Measurements from ENCODE around the gene ASB13. TPM values are rescaled to one million over a fixed set of nuclear protein-coding genes. Genes with fewer than 3 reads are reported as not detected.

The ASB13 gene
- polyA plus RNA-seq, 3 donors = 13.3 to 44.1 (median 37.8) TPM

DNA sequence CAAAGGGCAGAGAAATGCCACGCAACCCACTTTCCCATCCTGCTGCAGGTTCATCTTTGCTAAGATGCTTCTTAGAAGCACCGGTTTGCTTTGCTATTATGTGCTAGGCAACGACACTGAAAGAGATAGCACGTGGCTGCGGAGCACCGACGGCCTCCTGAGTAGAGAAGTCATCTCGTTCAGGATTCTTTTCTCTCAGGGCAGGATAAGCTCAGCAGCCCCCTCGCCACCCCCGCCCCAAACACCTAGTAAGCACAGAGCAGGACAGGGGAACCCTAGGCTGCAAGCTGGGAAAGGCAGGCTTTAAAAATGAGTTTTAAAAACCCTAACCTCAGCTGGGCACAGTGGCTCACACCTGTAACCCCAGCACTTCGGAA, 15.0 kb downstream of the ASB13 start:
- WGBS (ENCODE audit: insufficient coverage) = 100% methylated on average over 5 of the region's 11 CpGs
- H3K36me3 Mint-ChIP-seq = peaks cover 53 to 80% of the 10 kb centered on the region in 2 donors
- peaks cover 0 to 3% (median 0%) of the 10 kb centered on the region in 7 donors for H3K9me3 Mint-ChIP-seq
- H3K27me3 Mint-ChIP-seq (ENCODE audit: low read depth in 3 of 3) = peaks cover 0 to 2% (median 1%) of the 10 kb centered on the region in 3 donors
- TF ChIP-seq, protein P1, sequence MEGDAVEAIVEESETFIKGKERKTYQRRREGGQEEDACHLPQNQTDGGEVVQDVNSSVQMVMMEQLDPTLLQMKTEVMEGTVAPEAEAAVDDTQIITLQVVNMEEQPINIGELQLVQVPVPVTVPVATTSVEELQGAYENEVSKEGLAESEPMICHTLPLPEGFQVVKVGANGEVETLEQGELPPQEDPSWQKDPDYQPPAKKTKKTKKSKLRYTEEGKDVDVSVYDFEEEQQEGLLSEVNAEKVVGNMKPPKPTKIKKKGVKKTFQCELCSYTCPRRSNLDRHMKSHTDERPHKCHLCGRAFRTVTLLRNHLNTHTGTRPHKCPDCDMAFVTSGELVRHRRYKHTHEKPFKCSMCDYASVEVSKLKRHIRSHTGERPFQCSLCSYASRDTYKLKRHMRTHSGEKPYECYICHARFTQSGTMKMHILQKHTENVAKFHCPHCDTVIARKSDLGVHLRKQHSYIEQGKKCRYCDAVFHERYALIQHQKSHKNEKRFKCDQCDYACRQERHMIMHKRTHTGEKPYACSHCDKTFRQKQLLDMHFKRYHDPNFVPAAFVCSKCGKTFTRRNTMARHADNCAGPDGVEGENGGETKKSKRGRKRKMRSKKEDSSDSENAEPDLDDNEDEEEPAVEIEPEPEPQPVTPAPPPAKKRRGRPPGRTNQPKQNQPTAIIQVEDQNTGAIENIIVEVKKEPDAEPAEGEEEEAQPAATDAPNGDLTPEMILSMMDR (IDR thresholded peaks at IDR 0.05) = no peak
- no peak overlapping the region for H3K4me3 Mint-ChIP-seq
- Histone ChIP-seq H3K79me2 (ENCODE audit: insufficient read depth, low read length) (peaks cover under 1% of the 10 kb centered on the region), H3K4me2 (replicated peaks; ENCODE audit: extremely low read depth, low read length, poor library complexity, severe bottlenecking) (no peak overlapping the region), H3K27me3 (ENCODE audit: control insufficient read depth in 2 of 2, insufficient read depth in 2 of 2, low read length in 2 of 2) (no peaks in the 10 kb centered on the region), H4K20me1 (ENCODE audit: insufficient read depth, low read length) (peaks cover 7% of the 10 kb centered on the region), H2AFZ (ENCODE audit: insufficient read depth, low read depth, low read length, poor library complexity, severe bottlenecking) (no peak overlapping the region), H3K4me3 (replicated peaks in 1 of 3; ENCODE audit: low read depth in 2 of 3, low read length in 3 of 3) (no peak overlapping the region), H3K9me3 (replicated peaks in 1 of 2; ENCODE audit: control insufficient read depth in 1 of 2, insufficient read depth in 1 of 2, low read length in 2 of 2) (no peaks in the 10 kb centered on the region), H3K4me1 (ENCODE audit: control insufficient read depth in 1 of 2, insufficient read depth in 2 of 2, low read length in 2 of 2) (no peaks in the 10 kb centered on the region), H3K27ac (ENCODE audit: low read depth in 1 of 2, low read length in 2 of 2) (no peak overlapping the region), H3K36me3 (replicated peaks in 1 of 2; ENCODE audit: control insufficient read depth in 1 of 2, insufficient read depth in 2 of 2, low read length in 2 of 2) (peaks cover 45 to 79% of the 10 kb centered on the region in 2 donors), H3K9ac (ENCODE audit: insufficient read depth, low read length, poor library complexity, severe bottlenecking) (no peak overlapping the region)
- no peak overlapping the region for H3K27ac Mint-ChIP-seq
- no peak for DNase-seq
- H3K4me1 Mint-ChIP-seq = no peaks in the 10 kb centered on the region
- intact Hi-C loops (cut with micrococcal nuclease) = no loop called here

DNA sequence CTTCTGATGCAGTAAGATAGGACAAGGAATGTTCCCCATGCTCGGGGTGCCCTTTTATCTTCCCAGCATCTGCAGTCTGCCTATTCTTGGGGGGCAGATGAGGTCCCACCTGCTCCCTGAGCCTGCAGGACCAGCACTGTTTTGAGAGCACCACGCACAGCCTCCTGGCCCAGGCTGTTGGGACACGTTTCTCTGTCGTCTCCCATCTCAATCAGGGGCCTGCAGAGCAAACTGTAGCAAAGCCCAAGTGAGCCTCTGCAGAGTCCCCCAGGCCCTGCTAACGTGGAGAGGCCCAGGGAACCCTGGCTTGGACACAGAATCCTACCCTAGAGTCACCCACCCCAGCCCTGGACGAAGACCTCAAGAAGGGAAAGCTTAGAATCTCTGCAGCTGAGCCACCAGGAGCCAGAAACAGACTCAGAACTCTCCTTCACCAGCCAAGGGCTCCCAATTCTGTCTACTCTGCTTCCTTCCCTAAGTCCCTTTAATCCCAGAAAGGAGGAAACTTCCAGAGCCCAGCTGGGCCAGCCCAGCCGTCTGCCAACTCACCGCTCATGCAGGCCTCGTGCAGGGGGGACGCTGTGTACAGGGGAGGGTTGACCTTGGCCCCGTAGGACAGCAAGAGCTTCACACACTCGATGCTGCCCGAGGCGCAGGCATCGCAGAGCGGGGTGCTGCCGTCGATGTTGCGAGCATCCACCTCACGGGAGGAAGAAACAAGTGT, 15.6 kb downstream of the ASB13 start:
- Histone ChIP-seq H3K9me3 (replicated peaks in 1 of 2; ENCODE audit: control insufficient read depth in 1 of 2, insufficient read depth in 1 of 2, low read length in 2 of 2) (no peaks in the 10 kb centered on the region), H3K9ac (ENCODE audit: insufficient read depth, low read length, poor library complexity, severe bottlenecking) (no peak overlapping the region), H3K4me3 (replicated peaks in 1 of 3; ENCODE audit: low read depth in 2 of 3, low read length in 3 of 3) (no peak overlapping the region), H3K79me2 (ENCODE audit: insufficient read depth, low read length) (no peaks in the 10 kb centered on the region), H3K36me3 (replicated peaks in 1 of 2; ENCODE audit: control insufficient read depth in 1 of 2, insufficient read depth in 2 of 2, low read length in 2 of 2) (peaks cover 51 to 83% of the 10 kb centered on the region in 2 donors), H3K4me2 (replicated peaks; ENCODE audit: extremely low read depth, low read length, poor library complexity, severe bottlenecking) (no peak overlapping the region), H4K20me1 (ENCODE audit: insufficient read depth, low read length) (peaks cover 7% of the 10 kb centered on the region), H3K27ac (ENCODE audit: low read depth in 1 of 2, low read length in 2 of 2) (no peak overlapping the region), H3K27me3 (ENCODE audit: control insufficient read depth in 2 of 2, insufficient read depth in 2 of 2, low read length in 2 of 2) (no peaks in the 10 kb centered on the region), H2AFZ (ENCODE audit: insufficient read depth, low read depth, low read length, poor library complexity, severe bottlenecking) (no peak overlapping the region), H3K4me1 (ENCODE audit: control insufficient read depth in 1 of 2, insufficient read depth in 2 of 2, low read length in 2 of 2) (no peaks in the 10 kb centered on the region)
- TF ChIP-seq, protein P1 (IDR thresholded peaks at IDR 0.05) = no peak
- intact Hi-C loops (cut with micrococcal nuclease) = no loop called here
- Mint-ChIP-seq H3K27me3 (ENCODE audit: low read depth in 3 of 3) (peaks cover 0 to 2% (median 1%) of the 10 kb centered on the region in 3 donors), H3K4me1 (no peaks in the 10 kb centered on the region), H3K27ac (no peak overlapping the region), H3K9me3 (peaks cover 0 to 3% (median 0%) of the 10 kb centered on the region in 7 donors), H3K4me3 (no peak overlapping the region), H3K36me3 (peaks cover 58 to 83% of the 10 kb centered on the region in 2 donors)
- DNase-seq = no peak
- WGBS (ENCODE audit: insufficient coverage) = 97% methylated on average over 20 of the region's 20 CpGs

All from CD14-positive monocyte (primary cell).